ENCODE measurements around the gene SH2D6. TPM values are rescaled to one million over a fixed set of nuclear protein-coding genes. Genes with fewer than 3 reads are reported as not detected.

SH2D6 gene
- total RNA-seq, 1 experiment from 2014 or later, result 2.3 TPM

DNA sequence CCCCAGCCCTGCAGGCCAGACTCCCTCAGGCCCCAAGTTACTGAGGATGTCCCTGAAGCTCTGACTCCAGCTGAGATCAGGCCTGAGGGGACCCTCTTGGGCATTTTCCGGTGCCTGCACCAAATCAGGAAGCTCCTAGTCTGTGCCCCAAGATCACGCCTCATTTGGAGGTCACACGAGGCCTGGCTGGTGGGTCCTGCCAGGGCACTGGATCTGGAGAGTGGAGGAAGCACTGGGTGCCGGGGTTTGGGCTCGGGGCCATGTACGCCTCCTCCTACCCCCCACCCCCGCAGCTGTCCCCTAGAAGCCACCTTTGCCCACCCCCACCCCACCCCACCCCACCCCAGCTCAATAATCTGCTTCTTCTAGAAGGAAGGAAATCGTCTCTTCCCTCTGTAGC is 16.2 kb downstream of the SH2D6 start:
- H3K9me2 ChIP-seq (ENCODE audit: insufficient read depth), result no peaks in the 10 kb centered on the region
- ChIA-PET POLR2A (ENCODE audit: unreplicated experiment) (interaction anchor here (0.6 kb wide), 1 partner anchor 22 kb away, joined by 4 read pairs; no protein-coding TSS in a partner anchor), CTCF (no interaction called here)
- H3K27ac ChIP-seq, result no peak overlapping the region
- H3K79me2 ChIP-seq (ENCODE audit: low read depth), result no peaks in the 10 kb centered on the region
- H3F3A ChIP-seq (ENCODE audit: insufficient read depth, low read depth), result peaks cover 29% of the 10 kb centered on the region; the same call in 1 of the 2 replicates
- no peak for DNase-seq
- TF ChIP-seq, protein P1, sequence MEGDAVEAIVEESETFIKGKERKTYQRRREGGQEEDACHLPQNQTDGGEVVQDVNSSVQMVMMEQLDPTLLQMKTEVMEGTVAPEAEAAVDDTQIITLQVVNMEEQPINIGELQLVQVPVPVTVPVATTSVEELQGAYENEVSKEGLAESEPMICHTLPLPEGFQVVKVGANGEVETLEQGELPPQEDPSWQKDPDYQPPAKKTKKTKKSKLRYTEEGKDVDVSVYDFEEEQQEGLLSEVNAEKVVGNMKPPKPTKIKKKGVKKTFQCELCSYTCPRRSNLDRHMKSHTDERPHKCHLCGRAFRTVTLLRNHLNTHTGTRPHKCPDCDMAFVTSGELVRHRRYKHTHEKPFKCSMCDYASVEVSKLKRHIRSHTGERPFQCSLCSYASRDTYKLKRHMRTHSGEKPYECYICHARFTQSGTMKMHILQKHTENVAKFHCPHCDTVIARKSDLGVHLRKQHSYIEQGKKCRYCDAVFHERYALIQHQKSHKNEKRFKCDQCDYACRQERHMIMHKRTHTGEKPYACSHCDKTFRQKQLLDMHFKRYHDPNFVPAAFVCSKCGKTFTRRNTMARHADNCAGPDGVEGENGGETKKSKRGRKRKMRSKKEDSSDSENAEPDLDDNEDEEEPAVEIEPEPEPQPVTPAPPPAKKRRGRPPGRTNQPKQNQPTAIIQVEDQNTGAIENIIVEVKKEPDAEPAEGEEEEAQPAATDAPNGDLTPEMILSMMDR (conservative IDR thresholded peaks at IDR 0.05), result no peak
- no peak for TF ChIP-seq EZH2 (IDR thresholded peaks at IDR 0.05; ENCODE audit: low read depth)
- H3K4me2 ChIP-seq, result no peak overlapping the region
- intact Hi-C loops (cut with micrococcal nuclease; ENCODE audit: unreplicated experiment), result no loop called here
- no peaks in the 10 kb centered on the region for H3K27me3 ChIP-seq (ENCODE audit: insufficient read depth, low read depth)
- H4K20me1 ChIP-seq (ENCODE audit: insufficient read depth), result no peaks in the 10 kb centered on the region
- H3K4me1 ChIP-seq (replicated peaks; ENCODE audit: insufficient read depth), result peaks cover 38% of the 10 kb centered on the region
- no peaks in the 10 kb centered on the region for H3K9me3 ChIP-seq (ENCODE audit: insufficient read depth, low read depth)
- H3K36me3 ChIP-seq (ENCODE audit: low read depth), result no peaks in the 10 kb centered on the region
- BruUV-seq (replicated peaks), result no TSS peak
- H3K4me3 ChIP-seq, result no peak overlapping the region
- no peak overlapping the region for H2AFZ ChIP-seq

DNA sequence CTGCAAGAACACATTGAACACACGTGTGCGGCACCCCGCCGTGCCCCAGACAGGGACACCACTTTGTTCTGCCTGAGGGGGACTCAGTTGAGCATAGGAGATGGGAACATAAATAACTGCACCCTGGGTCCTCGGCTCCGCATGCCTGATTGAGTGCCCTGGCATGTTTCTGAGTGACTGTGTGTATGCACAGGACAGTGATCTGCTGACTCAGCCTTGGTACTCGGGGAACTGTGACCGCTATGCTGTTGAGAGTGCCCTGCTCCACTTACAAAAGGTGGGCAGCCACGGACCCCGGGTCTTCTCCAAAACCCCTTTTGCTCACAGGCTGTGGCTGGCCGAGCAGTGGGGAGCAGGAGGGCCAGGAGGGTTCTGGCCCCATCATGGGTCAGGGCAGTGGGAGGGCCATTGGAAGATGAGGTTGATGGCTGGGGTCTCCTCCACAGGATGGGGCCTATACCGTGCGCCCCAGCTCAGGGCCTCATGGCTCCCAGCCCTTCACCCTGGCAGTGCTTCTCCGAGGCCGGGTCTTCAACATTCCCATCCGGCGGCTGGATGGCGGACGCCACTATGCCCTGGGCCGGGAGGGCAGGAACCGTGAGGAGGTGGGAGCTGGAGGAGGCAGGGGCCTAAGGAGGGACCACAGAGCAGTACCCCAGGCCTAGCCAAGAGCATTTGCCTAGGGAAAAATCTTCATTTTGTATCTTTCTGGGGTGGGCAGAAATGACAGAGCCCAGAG is 16.9 kb downstream of the SH2D6 start:
- BruUV-seq (replicated peaks), result no TSS peak
- Histone ChIP-seq H3K4me3 (no peak overlapping the region), H3K27me3 (ENCODE audit: insufficient read depth, low read depth) (no peaks in the 10 kb centered on the region), H3K4me2 (no peak overlapping the region), H3K9me2 (ENCODE audit: insufficient read depth) (no peaks in the 10 kb centered on the region), H3F3A (ENCODE audit: insufficient read depth, low read depth) (peaks cover 29% of the 10 kb centered on the region; the same call in 1 of the 2 replicates), H3K9me3 (ENCODE audit: insufficient read depth, low read depth) (no peaks in the 10 kb centered on the region), H3K27ac (no peak overlapping the region), H3K36me3 (ENCODE audit: low read depth) (no peaks in the 10 kb centered on the region), H3K4me1 (replicated peaks; ENCODE audit: insufficient read depth) (peaks cover 38% of the 10 kb centered on the region), H2AFZ (no peak overlapping the region), H3K79me2 (ENCODE audit: low read depth) (no peaks in the 10 kb centered on the region), H4K20me1 (ENCODE audit: insufficient read depth) (no peaks in the 10 kb centered on the region)
- no peak for DNase-seq
- TF ChIP-seq EZH2 (IDR thresholded peaks at IDR 0.05; ENCODE audit: low read depth), result no peak
- TF ChIP-seq, protein P1 (conservative IDR thresholded peaks at IDR 0.05), result no peak
- intact Hi-C loops (cut with micrococcal nuclease; ENCODE audit: unreplicated experiment), result no loop called here
- ChIA-PET CTCF (no interaction called here), POLR2A (ENCODE audit: unreplicated experiment) (interaction anchor here (0.6 kb wide), 1 partner anchor 23 kb away, joined by 4 read pairs; no protein-coding TSS in a partner anchor)

DNA sequence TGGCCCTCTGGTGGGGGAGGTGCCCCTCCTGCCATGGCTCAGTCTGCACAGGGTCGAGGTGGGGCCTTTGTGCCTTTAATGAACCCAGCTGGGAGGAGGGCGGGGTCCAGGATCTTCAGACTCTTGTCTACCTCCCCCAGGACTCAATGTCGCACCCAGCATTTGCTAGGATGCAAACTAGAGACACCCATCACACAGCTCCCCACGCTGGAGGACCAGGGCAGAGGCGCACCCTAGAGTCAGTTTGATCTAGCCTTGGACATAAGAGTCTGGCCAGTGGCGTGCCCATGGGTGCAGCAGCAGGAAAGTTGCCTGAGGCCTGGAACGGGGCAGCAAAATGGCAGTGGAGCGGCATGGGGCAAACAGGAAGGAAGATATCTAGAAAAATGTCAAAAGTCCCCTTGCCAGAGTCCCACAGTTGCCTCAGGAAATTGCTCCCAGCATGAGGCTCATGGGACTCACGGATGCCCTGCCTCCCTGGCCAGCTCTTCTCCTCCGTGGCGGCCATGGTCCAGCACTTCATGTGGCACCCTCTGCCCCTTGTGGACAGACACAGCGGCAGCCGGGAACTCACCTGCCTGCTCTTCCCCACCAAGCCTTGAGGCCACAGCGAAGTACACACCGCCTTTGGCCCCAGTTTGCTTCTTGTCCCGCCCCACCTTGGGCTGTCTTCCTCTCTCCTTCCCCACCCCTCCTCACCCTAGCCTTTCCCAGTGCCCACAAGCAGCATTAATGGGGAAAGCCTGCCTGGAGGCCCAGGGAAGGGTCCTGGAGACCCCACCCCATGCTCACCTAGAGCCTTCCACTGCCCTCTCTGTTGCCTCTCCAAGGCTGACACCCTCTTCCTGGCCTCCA is 17.7 kb downstream of the SH2D6 start:
- DNase-seq, result no peak
- intact Hi-C loops (cut with micrococcal nuclease; ENCODE audit: unreplicated experiment), result no loop called here
- Histone ChIP-seq H3K4me1 (replicated peaks; ENCODE audit: insufficient read depth) (peaks cover 38% of the 10 kb centered on the region), H3F3A (ENCODE audit: insufficient read depth, low read depth) (peaks cover 29% of the 10 kb centered on the region; the same call in 1 of the 2 replicates), H3K9me2 (ENCODE audit: insufficient read depth) (no peaks in the 10 kb centered on the region), H3K27me3 (ENCODE audit: insufficient read depth, low read depth) (no peaks in the 10 kb centered on the region), H3K4me3 (no peak overlapping the region), H3K9me3 (ENCODE audit: insufficient read depth, low read depth) (no peaks in the 10 kb centered on the region), H4K20me1 (ENCODE audit: insufficient read depth) (no peaks in the 10 kb centered on the region), H3K36me3 (ENCODE audit: low read depth) (no peaks in the 10 kb centered on the region), H3K4me2 (no peak overlapping the region), H3K27ac (no peak overlapping the region), H3K79me2 (ENCODE audit: low read depth) (no peaks in the 10 kb centered on the region), H2AFZ (no peak overlapping the region; the same call in 1 of the 2 replicates)
- no TSS peak for BruUV-seq (replicated peaks)
- ChIA-PET POLR2A (ENCODE audit: unreplicated experiment) (interaction anchor here (0.6 kb wide), 1 partner anchor 14 kb away, joined by 3 read pairs; no protein-coding TSS in a partner anchor), CTCF (no interaction called here)
- TF ChIP-seq EZH2 (IDR thresholded peaks at IDR 0.05; ENCODE audit: low read depth), result no peak
- TF ChIP-seq, protein P1 (conservative IDR thresholded peaks at IDR 0.05), result no peak
